Measurements from ENCODE around the gene ATP6V1C2.
"Not testable (repeated sequence)": the region's sequence is repeated elsewhere in the genome, so short reads cannot be mapped to it uniquely, and the experiment has no call there.

The ATP6V1C2 gene

DNA sequence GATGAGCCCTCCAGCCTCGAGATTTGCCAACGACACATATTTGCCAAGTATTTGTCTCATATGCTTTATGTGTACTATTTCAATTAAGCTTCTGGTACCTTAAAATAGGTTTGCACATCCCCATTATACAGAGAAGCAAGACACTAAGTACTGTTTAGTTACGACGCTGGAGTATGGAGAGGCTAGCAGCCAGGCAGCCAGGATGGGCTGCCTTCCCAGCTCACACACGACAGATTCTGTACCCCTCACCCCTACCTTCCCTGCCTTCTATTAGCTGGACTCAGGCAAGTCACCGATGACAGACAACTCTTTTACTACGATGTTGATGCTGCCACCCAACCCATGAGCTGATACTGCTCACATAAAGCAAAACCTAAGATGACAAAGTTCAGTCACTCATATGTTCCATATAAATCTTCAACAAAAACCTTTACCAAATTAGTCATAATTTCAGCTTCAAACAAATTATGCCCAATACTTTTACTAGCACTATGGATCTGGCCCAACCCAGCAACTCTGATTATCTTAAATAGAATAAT lies 74.1 kb downstream of the ATP6V1C2 start:
- H3K4me3 ChIP-seq (ENCODE audit: low read depth, low read length): no peak overlapping the region
- DNase-seq (ENCODE audit: low read depth): no peak
- TF ChIP-seq, protein P1, sequence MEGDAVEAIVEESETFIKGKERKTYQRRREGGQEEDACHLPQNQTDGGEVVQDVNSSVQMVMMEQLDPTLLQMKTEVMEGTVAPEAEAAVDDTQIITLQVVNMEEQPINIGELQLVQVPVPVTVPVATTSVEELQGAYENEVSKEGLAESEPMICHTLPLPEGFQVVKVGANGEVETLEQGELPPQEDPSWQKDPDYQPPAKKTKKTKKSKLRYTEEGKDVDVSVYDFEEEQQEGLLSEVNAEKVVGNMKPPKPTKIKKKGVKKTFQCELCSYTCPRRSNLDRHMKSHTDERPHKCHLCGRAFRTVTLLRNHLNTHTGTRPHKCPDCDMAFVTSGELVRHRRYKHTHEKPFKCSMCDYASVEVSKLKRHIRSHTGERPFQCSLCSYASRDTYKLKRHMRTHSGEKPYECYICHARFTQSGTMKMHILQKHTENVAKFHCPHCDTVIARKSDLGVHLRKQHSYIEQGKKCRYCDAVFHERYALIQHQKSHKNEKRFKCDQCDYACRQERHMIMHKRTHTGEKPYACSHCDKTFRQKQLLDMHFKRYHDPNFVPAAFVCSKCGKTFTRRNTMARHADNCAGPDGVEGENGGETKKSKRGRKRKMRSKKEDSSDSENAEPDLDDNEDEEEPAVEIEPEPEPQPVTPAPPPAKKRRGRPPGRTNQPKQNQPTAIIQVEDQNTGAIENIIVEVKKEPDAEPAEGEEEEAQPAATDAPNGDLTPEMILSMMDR (IDR thresholded peaks at IDR 0.05; ENCODE audit: insufficient read depth, low read depth, low read length, missing control alignments): no peak

- DNase-seq (ENCODE audit: low read depth): no peak
- TF ChIP-seq, protein P1 (IDR thresholded peaks at IDR 0.05; ENCODE audit: insufficient read depth, low read depth, low read length, missing control alignments): no peak
- H3K4me3 ChIP-seq (ENCODE audit: low read depth, low read length): no peak overlapping the region
These were observed 75.3 kb downstream of the ATP6V1C2 start for GRCh38 chr2:10796703-10797102.

GRCh38 chr2:10798783-10799182 lies 77.4 kb downstream of the ATP6V1C2 start:
- H3K4me3 ChIP-seq (ENCODE audit: low read depth, low read length): no peak overlapping the region
- DNase-seq (ENCODE audit: low read depth): no peak
- TF ChIP-seq, protein P1 (IDR thresholded peaks at IDR 0.05; ENCODE audit: insufficient read depth, low read depth, low read length, missing control alignments): no peak

DNA sequence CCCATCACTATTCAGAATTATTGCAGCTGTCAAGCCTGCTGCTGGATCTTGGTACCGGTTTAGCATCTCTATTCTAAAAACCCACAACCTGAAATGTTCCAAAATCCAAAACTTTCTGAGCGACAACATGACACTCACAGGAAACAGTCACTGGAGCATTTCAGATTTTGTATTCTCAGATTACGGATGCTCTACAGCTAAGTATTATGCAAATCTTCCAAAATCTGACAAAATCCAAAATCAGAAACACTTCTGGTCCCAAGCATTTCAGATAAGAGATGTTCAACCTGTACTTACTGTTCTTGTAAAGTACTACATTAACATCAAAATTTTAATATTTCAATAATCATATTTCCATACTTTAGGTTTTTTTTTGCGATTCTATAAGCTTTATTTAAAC lies 78.7 kb downstream of the ATP6V1C2 start:
- no peak for DNase-seq (ENCODE audit: low read depth)
- no peak overlapping the region for H3K4me3 ChIP-seq (ENCODE audit: low read depth, low read length)
- TF ChIP-seq, protein P1 (IDR thresholded peaks at IDR 0.05; ENCODE audit: insufficient read depth, low read depth, low read length, missing control alignments): no peak

DNA sequence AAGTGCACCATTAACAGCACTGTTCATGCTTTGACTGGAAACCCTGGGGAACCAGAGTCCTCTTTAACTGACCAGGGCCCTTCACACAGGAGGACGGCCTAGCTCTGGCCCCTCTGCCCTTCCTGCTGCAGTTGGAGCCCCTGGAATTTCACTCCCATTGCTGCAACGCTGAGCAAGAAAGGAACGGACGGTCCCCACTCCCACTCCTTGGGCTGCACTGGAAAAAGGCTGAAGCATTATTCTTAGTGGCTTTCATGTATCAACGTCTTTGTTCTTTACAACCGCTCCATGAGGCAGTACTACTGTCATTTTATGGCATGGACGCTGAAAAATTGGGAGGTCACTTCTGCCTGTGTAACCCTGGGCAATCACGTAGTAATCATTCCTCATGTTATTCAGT lies 81.2 kb downstream of the ATP6V1C2 start:
- TF ChIP-seq, protein P1 (IDR thresholded peaks at IDR 0.05; ENCODE audit: insufficient read depth, low read depth, low read length, missing control alignments): no peak
- no peak for DNase-seq (ENCODE audit: low read depth)
- no peak overlapping the region for H3K4me3 ChIP-seq (ENCODE audit: low read depth, low read length)

DNA sequence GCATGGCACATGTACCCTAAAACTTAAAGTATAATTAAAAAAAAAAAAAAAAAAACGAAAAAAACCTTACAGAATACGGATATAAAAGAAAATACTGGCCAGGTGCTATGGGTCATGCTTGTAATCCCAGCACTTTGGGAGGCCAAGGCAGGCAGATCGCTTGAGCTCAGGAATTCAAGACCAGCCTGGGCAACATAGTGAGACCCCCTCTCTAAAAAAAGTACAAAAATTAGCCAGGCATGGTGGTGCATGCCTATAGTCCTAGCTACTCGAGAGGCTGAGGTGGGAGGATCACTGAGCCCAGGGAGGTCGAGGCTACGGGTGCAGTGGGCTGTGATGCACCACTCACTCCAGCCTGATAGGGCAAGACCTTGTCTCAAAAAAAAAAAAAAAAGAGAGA lies 84.6 kb downstream of the ATP6V1C2 start:
- not testable (repeated sequence) for DNase-seq (ENCODE audit: low read depth); H3K4me3 ChIP-seq (ENCODE audit: low read depth, low read length)

DNA sequence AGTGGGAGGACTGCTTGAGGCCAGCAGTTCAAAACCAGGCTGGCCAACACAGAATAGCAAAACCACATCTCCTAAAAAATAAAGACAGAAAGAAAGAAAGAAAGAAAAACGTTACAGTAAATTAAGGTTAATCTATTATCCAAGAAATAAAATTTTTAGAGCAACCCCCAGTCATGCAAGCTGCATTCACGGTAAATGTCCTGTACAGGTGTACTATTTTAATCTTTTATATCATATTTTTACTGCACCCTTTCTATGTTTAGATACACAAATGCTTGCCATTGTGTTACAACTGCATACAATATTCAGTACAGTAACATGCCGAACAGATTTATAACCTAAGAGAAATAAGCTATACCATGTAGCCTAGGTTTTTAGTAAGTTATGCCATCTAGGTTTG lies 85.1 kb downstream of the ATP6V1C2 start:
- DNase-seq (ENCODE audit: low read depth): no peak
- no peak overlapping the region for H3K4me3 ChIP-seq (ENCODE audit: low read depth, low read length)
- TF ChIP-seq, protein P1 (IDR thresholded peaks at IDR 0.05; ENCODE audit: insufficient read depth, low read depth, low read length, missing control alignments): no peak

Measured in GM12865 (cell line).